ENCODE data around the gene PPP1R14D.

DNA sequence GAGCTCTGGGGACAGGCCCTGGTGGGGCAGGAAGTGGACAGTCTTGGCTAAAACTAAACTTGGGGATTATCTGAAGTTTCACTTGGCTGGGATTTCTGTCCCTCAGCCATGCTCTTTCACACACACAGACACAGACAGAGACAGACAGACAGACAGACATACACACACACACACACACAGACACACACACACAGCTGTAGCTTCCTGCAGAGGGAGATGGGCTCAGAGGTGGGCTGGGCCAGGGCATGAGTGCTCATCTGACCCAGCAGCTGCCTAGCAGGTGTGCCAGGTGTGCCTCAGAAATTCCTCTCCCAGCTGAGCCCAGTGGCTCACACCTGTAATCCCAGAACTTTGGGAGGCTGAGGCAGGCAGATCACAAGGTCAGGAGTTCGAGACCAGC, 42.2 kb upstream of the PPP1R14D start:
- TF ChIP-seq CTCF (IDR thresholded peaks at IDR 0.05) (no peak), ZFX (IDR thresholded peaks at IDR 0.05; ENCODE audit: borderline replicate concordance) (no peak)

Measured in 22Rv1 (cell line).